GM04503 (cell line): ENCODE data around the gene APBA3.

Experiments used
- DNase-seq: peaks from one replicate; pipeline ENCODE4 v3.0.0-alpha.2; 2012; ENCODE audit warnings: low read depth

APBA3 gene

GRCh38 chr19:3745363-3746045 is 16.0 kb downstream of the APBA3 start:
- no peak for DNase-seq

- no peak for DNase-seq
Measured at GRCh38 chr19:3743486-3743885, 18.0 kb downstream of the APBA3 start.

- no peak for DNase-seq
Measured at GRCh38 chr19:3740431-3740830, 21.1 kb downstream of the APBA3 start.

- DNase-seq, result no peak
Measured at GRCh38 chr19:3738477-3739220, 22.8 kb downstream of the APBA3 start.

- no peak for DNase-seq
Measured at GRCh38 chr19:3737487-3738205, 23.8 kb downstream of the APBA3 start.

GRCh38 chr19:3736106-3736724 is 25.3 kb downstream of the APBA3 start:
- no peak for DNase-seq

- no peak for DNase-seq
Measured at GRCh38 chr19:3734310-3734600, 27.2 kb downstream of the APBA3 start.

- no peak for DNase-seq
Measured at GRCh38 chr19:3733549-3734309, 27.8 kb downstream of the APBA3 start.

GRCh38 chr19:3732108-3732507 is 29.4 kb downstream of the APBA3 start:
- no peak for DNase-seq

- no peak for DNase-seq
Measured at GRCh38 chr19:3730457-3730958, 31.0 kb downstream of the APBA3 start.

- DNase-seq, result no peak
Measured at GRCh38 chr19:3725640-3726310, 35.7 kb downstream of the APBA3 start.

GRCh38 chr19:3725121-3725520 is 36.4 kb downstream of the APBA3 start:
- DNase-seq, result no peak

- no peak for DNase-seq
Measured at GRCh38 chr19:3723883-3724282, 37.6 kb downstream of the APBA3 start.

GRCh38 chr19:3723110-3723488 is 38.4 kb downstream of the APBA3 start:
- no peak for DNase-seq

GRCh38 chr19:3722443-3723109 is 38.9 kb downstream of the APBA3 start:
- DNase-seq, result no peak

- DNase-seq, result no peak
Measured at GRCh38 chr19:3721887-3722442, 39.5 kb downstream of the APBA3 start.

GRCh38 chr19:3721131-3721886 is 40.2 kb downstream of the APBA3 start:
- DNase-seq, result no peak

- no peak for DNase-seq
Measured at GRCh38 chr19:3720349-3720917, 41.1 kb downstream of the APBA3 start.

- DNase-seq, result no peak
Measured at GRCh38 chr19:3719868-3720267, 41.6 kb downstream of the APBA3 start.
